Measurements from ENCODE around the gene NDUFS4. TPM values are rescaled to one million over a fixed set of nuclear protein-coding genes. Genes with fewer than 3 reads are reported as not detected.

The NDUFS4 gene
- total RNA-seq, 4 donors from 2014 or later: 78.5 to 120 (median 90.3) TPM

DNA sequence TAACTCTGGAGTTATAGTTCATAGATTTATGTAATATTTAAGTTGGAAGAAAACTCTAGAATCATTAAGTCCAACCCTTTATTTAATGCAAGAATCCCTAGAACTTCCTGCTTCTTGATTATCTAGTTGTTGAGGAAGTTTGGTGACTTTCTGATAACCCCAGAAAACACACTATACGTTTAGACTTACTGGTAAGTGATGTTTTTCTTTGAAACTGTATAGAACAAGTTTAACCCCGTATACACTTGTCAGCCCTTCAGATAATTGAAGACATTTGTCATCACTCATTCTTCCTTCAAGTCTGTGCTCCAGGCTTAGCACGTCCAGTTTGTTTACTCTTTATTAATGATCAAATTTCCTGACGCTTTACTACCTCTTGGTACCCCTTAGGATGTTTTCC lies 9.0 kb downstream of the NDUFS4 start:
- no peaks in the 10 kb centered on the region for H3K27me3 ChIP-seq
- H3K36me3 ChIP-seq: no peaks in the 10 kb centered on the region
- WGBS: 68% methylated on average over 4 of the region's 4 CpGs
- TF ChIP-seq, protein P1, sequence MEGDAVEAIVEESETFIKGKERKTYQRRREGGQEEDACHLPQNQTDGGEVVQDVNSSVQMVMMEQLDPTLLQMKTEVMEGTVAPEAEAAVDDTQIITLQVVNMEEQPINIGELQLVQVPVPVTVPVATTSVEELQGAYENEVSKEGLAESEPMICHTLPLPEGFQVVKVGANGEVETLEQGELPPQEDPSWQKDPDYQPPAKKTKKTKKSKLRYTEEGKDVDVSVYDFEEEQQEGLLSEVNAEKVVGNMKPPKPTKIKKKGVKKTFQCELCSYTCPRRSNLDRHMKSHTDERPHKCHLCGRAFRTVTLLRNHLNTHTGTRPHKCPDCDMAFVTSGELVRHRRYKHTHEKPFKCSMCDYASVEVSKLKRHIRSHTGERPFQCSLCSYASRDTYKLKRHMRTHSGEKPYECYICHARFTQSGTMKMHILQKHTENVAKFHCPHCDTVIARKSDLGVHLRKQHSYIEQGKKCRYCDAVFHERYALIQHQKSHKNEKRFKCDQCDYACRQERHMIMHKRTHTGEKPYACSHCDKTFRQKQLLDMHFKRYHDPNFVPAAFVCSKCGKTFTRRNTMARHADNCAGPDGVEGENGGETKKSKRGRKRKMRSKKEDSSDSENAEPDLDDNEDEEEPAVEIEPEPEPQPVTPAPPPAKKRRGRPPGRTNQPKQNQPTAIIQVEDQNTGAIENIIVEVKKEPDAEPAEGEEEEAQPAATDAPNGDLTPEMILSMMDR (IDR thresholded peaks at IDR 0.05): no peak
- TF ChIP-seq POLR2A (IDR thresholded peaks at IDR 0.05; ENCODE audit: low read depth) (no peak), POLR2AphosphoS5 (IDR thresholded peaks at IDR 0.05) (no peak), EP300 (IDR thresholded peaks at IDR 0.05) (no peak)
- intact Hi-C loops (cut with DNase I): no loop called here
- no peaks in the 10 kb centered on the region for H3K9me3 ChIP-seq
- H3K4me3 ChIP-seq: no peak overlapping the region
- H3K27ac ChIP-seq (replicated peaks in 1 of 4): no peak overlapping the region
- peaks cover 16 to 46% (median 33%) of the 10 kb centered on the region in 4 donors for H3K4me1 ChIP-seq
- no peak for DNase-seq (ENCODE audit: extremely low spot score)

DNA sequence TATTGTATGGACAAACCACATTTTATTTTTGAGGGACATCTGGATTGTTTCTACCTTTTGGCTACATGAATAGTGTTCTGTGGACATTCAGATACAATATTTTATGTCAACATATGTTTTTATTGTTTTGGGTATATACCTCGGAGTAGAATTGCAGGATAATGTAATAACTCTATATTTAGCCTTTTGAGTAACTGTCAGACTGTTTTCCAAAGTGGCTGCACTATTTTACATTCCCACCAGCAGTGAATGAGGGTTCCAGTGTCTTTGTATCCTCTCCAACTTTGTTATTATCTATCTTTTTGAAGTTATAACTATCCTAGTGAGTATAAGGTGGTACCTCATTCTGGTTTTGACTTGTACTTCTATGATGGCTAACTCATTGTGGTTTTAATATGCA lies 11.0 kb downstream of the NDUFS4 start:
- H3K27ac ChIP-seq (replicated peaks in 1 of 4): no peak overlapping the region
- 60% methylated on average over 1 of the region's 1 CpG for WGBS
- intact Hi-C loops (cut with DNase I): no loop called here
- no peak for DNase-seq (ENCODE audit: extremely low spot score)
- H3K27me3 ChIP-seq: no peaks in the 10 kb centered on the region
- no peak for TF ChIP-seq POLR2A (IDR thresholded peaks at IDR 0.05; ENCODE audit: low read depth)
- TF ChIP-seq, protein P1 (IDR thresholded peaks at IDR 0.05): no peak
- no peak for TF ChIP-seq EP300 (IDR thresholded peaks at IDR 0.05)
- no peak for TF ChIP-seq POLR2AphosphoS5 (IDR thresholded peaks at IDR 0.05)
- H3K36me3 ChIP-seq: no peaks in the 10 kb centered on the region
- H3K4me1 ChIP-seq: peaks cover 22 to 56% (median 36%) of the 10 kb centered on the region in 4 donors
- H3K4me3 ChIP-seq: no peak overlapping the region
- no peaks in the 10 kb centered on the region for H3K9me3 ChIP-seq

DNA sequence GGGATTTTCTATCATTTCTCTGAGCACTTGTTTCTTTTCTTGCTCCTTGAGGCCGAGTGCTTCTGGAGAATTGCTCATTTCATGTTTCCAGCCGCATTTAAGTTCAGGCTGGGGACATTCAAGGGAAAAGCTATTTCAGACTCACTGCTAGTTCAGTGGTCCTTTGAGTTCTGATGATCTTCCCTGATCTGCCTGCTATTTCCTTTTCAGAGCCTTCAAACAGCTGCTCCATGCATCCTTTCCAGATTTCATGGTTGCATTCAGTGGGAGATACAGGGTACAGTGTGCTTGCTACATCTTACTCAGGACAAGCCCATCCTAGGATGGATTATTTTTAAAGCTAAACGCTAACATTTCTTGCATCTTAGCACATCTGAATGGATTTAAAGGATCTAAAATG lies 14.7 kb downstream of the NDUFS4 start:
- 88% methylated on average over 3 of the region's 3 CpGs for WGBS
- Histone ChIP-seq H3K4me3 (no peak overlapping the region), H3K27me3 (no peaks in the 10 kb centered on the region), H3K4me1 (peaks cover 34 to 48% (median 40%) of the 10 kb centered on the region in 4 donors), H3K9me3 (no peaks in the 10 kb centered on the region), H3K27ac (replicated peaks in 1 of 4) (no peak overlapping the region), H3K36me3 (no peaks in the 10 kb centered on the region)
- TF ChIP-seq, protein P1 (IDR thresholded peaks at IDR 0.05): no peak
- no peak for TF ChIP-seq EP300 (IDR thresholded peaks at IDR 0.05)
- no peak for TF ChIP-seq POLR2AphosphoS5 (IDR thresholded peaks at IDR 0.05)
- TF ChIP-seq POLR2A (IDR thresholded peaks at IDR 0.05; ENCODE audit: low read depth): no peak
- intact Hi-C loops (cut with DNase I): no loop called here
- DNase-seq (ENCODE audit: extremely low spot score): no peak

DNA sequence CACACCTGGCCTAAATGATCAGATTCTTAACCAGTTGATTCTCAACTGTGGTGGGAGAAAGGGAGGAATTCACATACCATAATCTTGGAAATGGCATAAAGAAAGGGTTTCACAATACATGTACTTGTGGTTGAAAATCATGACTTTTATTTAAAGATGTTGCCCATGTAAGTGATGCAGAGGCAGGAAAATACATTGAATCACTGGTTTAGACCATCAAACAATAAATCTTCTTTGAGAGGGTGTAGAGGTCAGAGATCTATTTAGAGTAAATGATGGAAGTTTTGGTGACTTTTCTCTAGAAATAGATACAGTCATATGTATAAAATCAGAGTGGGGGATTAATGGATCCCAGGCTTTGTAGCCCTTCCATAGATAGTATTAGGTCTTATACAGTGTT lies 15.4 kb downstream of the NDUFS4 start:
- Histone ChIP-seq H3K27ac (replicated peaks in 1 of 4) (no peak overlapping the region), H3K27me3 (no peaks in the 10 kb centered on the region), H3K4me1 (peaks cover 34 to 49% (median 40%) of the 10 kb centered on the region in 4 donors), H3K4me3 (no peak overlapping the region), H3K36me3 (no peaks in the 10 kb centered on the region), H3K9me3 (no peaks in the 10 kb centered on the region)
- DNase-seq (ENCODE audit: extremely low spot score): no peak
- intact Hi-C loops (cut with DNase I): no loop called here
- no peak for TF ChIP-seq POLR2A (IDR thresholded peaks at IDR 0.05; ENCODE audit: low read depth)
- TF ChIP-seq, protein P1 (IDR thresholded peaks at IDR 0.05): no peak
- no peak for TF ChIP-seq EP300 (IDR thresholded peaks at IDR 0.05)
- TF ChIP-seq POLR2AphosphoS5 (IDR thresholded peaks at IDR 0.05): no peak

DNA sequence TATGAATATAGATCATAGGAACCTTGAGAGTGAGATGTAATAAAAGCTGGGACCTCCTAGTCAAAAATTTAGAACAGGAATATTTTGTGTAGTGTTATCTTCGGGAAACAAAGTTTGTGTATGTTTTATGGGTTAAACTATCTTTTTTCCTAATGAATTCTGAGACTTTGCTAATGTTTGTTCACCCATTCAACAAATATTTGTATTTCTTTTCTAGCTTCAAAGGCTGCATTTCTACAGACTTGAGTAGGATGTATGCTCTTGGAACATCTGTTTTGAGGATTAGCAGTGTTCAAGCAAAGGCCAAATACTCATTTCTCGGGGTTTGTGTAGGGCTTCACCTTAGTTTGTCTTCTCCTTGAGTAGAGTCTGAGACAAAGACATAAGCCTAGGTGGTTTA lies 16.2 kb downstream of the NDUFS4 start:
- Histone ChIP-seq H3K4me3 (no peak overlapping the region), H3K27me3 (no peaks in the 10 kb centered on the region), H3K4me1 (peaks cover 34 to 49% (median 42%) of the 10 kb centered on the region in 4 donors), H3K27ac (replicated peaks in 1 of 4) (no peak overlapping the region), H3K9me3 (no peaks in the 10 kb centered on the region), H3K36me3 (no peaks in the 10 kb centered on the region)
- no peak for DNase-seq (ENCODE audit: extremely low spot score)
- WGBS: 92% methylated on average over 2 of the region's 2 CpGs
- intact Hi-C loops (cut with DNase I): no loop called here
- TF ChIP-seq EP300 (IDR thresholded peaks at IDR 0.05) (no peak), POLR2AphosphoS5 (IDR thresholded peaks at IDR 0.05) (no peak), POLR2A (IDR thresholded peaks at IDR 0.05; ENCODE audit: low read depth) (no peak)
- TF ChIP-seq, protein P1 (IDR thresholded peaks at IDR 0.05): no peak

Measured in esophagus muscularis mucosa (tissue), 4 donors.